ENCODE data around the gene FAP.

FAP gene

GRCh38 chr2:162233197-162233596 is 10.0 kb downstream of the FAP start:
- ChIA-PET POLR2A (ENCODE audit: low non-redundant PET) (no interaction called here), CTCF (no interaction called here)
- H3K27ac ChIP-seq: no peak overlapping the region
- no peak for TF ChIP-seq CTCF (conservative IDR thresholded peaks at IDR 0.05; ENCODE audit: low read depth)
- DNase-seq (ENCODE audit: low spot score): no peak

GRCh38 chr2:162232671-162233070 is 10.6 kb downstream of the FAP start:
- CTCF ChIA-PET: interaction anchor here (0.6 kb wide), 1 partner anchor 10 kb away, joined by 3 read pairs; no protein-coding TSS in a partner anchor
- no peak for DNase-seq (ENCODE audit: low spot score)

GRCh38 chr2:162232027-162232426 is 11.2 kb downstream of the FAP start:
- ChIA-PET CTCF (interaction anchor here (0.6 kb wide), 1 partner anchor 10 kb away, joined by 3 read pairs; no protein-coding TSS in a partner anchor), POLR2A (ENCODE audit: low non-redundant PET) (no interaction called here)
- H3K27ac ChIP-seq: no peak overlapping the region
- DNase-seq (ENCODE audit: low spot score): no peak
- no peak for TF ChIP-seq CTCF (conservative IDR thresholded peaks at IDR 0.05; ENCODE audit: low read depth)

More at GRCh38 chr2:162232671-162233070, 10.6 kb downstream of the FAP start:
- TF ChIP-seq CTCF (conservative IDR thresholded peaks at IDR 0.05; ENCODE audit: low read depth): no peak
- no peak overlapping the region for H3K27ac ChIP-seq
- POLR2A ChIA-PET (ENCODE audit: low non-redundant PET): no interaction called here

- TF ChIP-seq CTCF (conservative IDR thresholded peaks at IDR 0.05; ENCODE audit: low read depth): no peak
- no peak overlapping the region for H3K27ac ChIP-seq
- no peak for DNase-seq (ENCODE audit: low spot score)
- CTCF ChIA-PET: no interaction called here
- POLR2A ChIA-PET (ENCODE audit: low non-redundant PET): no interaction called here
Measured at GRCh38 chr2:162230761-162231160, 12.5 kb downstream of the FAP start.

- ChIA-PET POLR2A (ENCODE audit: low non-redundant PET) (no interaction called here), CTCF (no interaction called here)
- H3K27ac ChIP-seq: no peak overlapping the region
- no peak for DNase-seq (ENCODE audit: low spot score)
- no peak for TF ChIP-seq CTCF (conservative IDR thresholded peaks at IDR 0.05; ENCODE audit: low read depth)
Measured at GRCh38 chr2:162226836-162227235, 16.4 kb downstream of the FAP start.

GRCh38 chr2:162221064-162221463 is 22.2 kb downstream of the FAP start:
- peak; percentile 87 for TF ChIP-seq CTCF (conservative IDR thresholded peaks at IDR 0.05; ENCODE audit: low read depth)
- CTCF ChIA-PET: interaction anchor here (0.6 to 3.3 kb wide), 15 partner anchors 8 to 99 kb away, joined by 3 to 57 read pairs (median 4); partner anchors contain the start of gene FAP
- no peak overlapping the region for H3K27ac ChIP-seq
- POLR2A ChIA-PET (ENCODE audit: low non-redundant PET): no interaction called here
- peak; percentile 79 for DNase-seq (ENCODE audit: low spot score)
